Measurements from ENCODE around the gene AMBRA1.
"Not testable (repeated sequence)": the region's sequence is repeated elsewhere in the genome, so short reads cannot be mapped to it uniquely, and the experiment has no call there.

The AMBRA1 gene

DNA sequence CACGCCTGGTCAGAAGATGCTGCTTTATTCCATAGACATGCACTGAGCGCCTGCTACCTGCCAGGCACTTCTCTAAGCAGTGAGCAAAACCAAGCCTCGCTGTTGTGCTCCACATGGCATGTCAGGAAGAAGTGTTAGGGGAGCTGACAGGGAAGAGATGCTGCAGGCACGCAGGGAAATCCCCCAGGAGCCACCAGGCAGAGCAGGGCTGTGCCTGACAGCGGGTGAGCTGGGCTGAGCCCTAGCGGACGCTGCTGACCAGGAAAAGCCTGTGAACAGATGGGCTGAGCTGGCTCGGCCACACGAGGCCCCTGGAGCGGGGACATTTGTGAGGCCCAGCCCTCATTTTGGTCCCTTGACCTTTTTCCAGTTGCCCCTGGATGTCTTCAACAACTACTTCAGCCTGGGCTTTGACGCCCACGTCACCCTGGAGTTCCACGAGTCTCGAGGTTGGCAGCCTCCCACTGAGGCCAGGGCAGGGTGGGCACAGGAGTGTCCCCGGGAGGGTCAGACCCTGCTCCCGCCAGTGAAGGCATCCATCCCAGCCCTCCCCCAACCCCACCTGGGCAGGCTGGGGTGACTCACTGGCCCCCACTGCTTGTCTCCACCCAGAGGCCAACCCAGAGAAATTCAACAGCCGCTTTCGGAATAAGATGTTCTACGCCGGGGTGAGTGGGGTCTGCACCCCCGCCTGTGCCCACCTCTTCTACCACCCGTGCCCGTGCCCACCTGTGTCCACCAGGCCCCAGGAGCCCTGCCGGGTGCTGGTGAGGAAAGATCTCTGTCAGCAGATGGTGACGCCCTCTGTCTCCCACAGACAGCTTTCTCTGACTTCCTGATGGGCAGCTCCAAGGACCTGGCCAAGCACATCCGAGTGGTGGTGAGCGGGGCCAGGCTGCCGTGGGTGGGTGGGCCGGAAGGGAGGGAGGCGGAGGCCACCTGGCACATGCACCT is 219.8 kb downstream of the AMBRA1 start:
- TF ChIP-seq, protein P1, sequence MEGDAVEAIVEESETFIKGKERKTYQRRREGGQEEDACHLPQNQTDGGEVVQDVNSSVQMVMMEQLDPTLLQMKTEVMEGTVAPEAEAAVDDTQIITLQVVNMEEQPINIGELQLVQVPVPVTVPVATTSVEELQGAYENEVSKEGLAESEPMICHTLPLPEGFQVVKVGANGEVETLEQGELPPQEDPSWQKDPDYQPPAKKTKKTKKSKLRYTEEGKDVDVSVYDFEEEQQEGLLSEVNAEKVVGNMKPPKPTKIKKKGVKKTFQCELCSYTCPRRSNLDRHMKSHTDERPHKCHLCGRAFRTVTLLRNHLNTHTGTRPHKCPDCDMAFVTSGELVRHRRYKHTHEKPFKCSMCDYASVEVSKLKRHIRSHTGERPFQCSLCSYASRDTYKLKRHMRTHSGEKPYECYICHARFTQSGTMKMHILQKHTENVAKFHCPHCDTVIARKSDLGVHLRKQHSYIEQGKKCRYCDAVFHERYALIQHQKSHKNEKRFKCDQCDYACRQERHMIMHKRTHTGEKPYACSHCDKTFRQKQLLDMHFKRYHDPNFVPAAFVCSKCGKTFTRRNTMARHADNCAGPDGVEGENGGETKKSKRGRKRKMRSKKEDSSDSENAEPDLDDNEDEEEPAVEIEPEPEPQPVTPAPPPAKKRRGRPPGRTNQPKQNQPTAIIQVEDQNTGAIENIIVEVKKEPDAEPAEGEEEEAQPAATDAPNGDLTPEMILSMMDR (conservative IDR thresholded peaks at IDR 0.05), result no peak
- H3K27ac ChIP-seq, result no peak overlapping the region

- H3K27ac ChIP-seq, result not testable (repeated sequence)
Observed at GRCh38 chr11:46372501-46372900, 221.3 kb downstream of the AMBRA1 start.

DNA sequence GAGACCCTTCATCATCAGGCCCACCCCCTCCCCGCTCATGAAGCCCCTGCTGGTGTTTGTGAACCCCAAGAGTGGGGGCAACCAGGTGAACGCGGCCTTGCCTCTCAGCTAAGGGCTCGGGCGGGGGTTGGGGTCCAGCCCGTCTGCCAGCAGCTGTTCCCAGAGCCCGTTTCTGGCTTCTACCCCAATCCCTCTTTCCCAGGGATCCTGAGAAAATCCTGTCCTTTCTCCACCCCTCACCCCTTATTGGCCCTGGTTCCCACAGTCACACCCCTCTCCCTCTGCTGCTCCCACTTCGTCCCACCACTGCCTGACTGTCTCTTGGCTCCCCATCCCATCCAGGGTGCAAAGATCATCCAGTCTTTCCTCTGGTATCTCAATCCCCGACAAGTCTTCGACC is 221.7 kb downstream of the AMBRA1 start:
- H3K27ac ChIP-seq, result no peak overlapping the region
- TF ChIP-seq, protein P1 (conservative IDR thresholded peaks at IDR 0.05), result no peak

DNA sequence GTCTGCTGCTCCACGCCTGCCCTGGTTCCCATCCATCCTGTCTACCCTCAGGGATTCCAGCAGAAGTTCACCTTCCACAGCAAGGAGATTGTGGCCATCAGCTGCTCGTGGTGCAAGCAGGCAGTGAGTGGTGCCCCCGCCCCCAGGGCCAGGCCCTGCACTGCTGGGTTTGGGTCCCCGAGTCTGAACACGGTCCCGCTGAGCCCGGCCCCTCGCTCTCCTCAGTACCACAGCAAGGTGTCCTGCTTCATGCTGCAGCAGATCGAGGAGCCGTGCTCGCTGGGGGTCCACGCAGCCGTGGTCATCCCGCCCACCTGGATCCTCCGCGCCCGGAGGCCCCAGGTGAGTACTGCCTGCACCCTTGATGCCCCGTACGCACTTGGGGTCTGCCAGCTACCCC is 222.6 kb downstream of the AMBRA1 start:
- H3K27ac ChIP-seq, result not testable (repeated sequence)

- H3K27ac ChIP-seq, result no peak overlapping the region
- TF ChIP-seq, protein P1 (conservative IDR thresholded peaks at IDR 0.05), result no peak
Observed at GRCh38 chr11:46370253-46370652, 223.6 kb downstream of the AMBRA1 start.

- no peak overlapping the region for H3K27ac ChIP-seq
Observed at GRCh38 chr11:46369458-46370152, 224.2 kb downstream of the AMBRA1 start.

DNA sequence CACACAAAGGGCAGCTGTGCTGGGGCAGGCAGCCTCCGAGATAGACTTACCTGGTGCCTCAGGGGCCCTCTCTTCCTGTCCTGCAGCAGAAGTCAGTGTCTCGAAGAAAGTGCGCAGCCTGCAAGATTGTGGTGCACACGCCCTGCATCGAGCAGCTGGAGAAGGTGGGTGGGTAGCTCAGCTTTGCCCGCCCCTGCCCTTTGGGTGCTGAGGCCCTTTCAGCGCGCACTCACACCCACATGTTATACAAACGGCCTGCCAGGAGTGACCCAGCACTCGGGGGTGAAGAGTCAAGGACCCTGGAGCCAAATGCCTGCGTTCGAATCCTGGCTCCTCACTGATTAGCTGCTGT is 225.9 kb downstream of the AMBRA1 start:
- TF ChIP-seq, protein P1 (conservative IDR thresholded peaks at IDR 0.05), result peak; percentile 53
- no peak overlapping the region for H3K27ac ChIP-seq

More at GRCh38 chr11:46369458-46370152, 224.2 kb downstream of the AMBRA1 start:
- TF ChIP-seq, protein P1 (conservative IDR thresholded peaks at IDR 0.05), result peak; percentile 84

- no peak overlapping the region for H3K27ac ChIP-seq
- TF ChIP-seq, protein P1 (conservative IDR thresholded peaks at IDR 0.05), result peak; percentile 78
Observed at GRCh38 chr11:46367244-46367915, 226.4 kb downstream of the AMBRA1 start.

All from VCaP (cell line).